ENCODE results near the gene NAXD.
"Not testable (repeated sequence)": the region's sequence is repeated elsewhere in the genome, so short reads cannot be mapped to it uniquely, and the experiment has no call there.

NAXD gene

GRCh38 chr13:110663491-110663890 is 48.1 kb downstream of the NAXD start:
- DNase-seq (ENCODE audit: low read depth) = no peak
- H3K4me3 ChIP-seq (ENCODE audit: low read depth, low read length) = no peak overlapping the region
- TF ChIP-seq CTCF (conservative IDR thresholded peaks at IDR 0.05; ENCODE audit: low read depth, low read length) = no peak

- no peak for DNase-seq (ENCODE audit: low read depth)
- no peak for TF ChIP-seq CTCF (conservative IDR thresholded peaks at IDR 0.05; ENCODE audit: low read depth, low read length)
- no peak overlapping the region for H3K4me3 ChIP-seq (ENCODE audit: low read depth, low read length)
These were observed 48.7 kb downstream of the NAXD start for GRCh38 chr13:110664041-110664440.

- TF ChIP-seq CTCF (conservative IDR thresholded peaks at IDR 0.05; ENCODE audit: low read depth, low read length) = no peak
- no peak overlapping the region for H3K4me3 ChIP-seq (ENCODE audit: low read depth, low read length)
- no peak for DNase-seq (ENCODE audit: low read depth)
These were observed 49.3 kb downstream of the NAXD start for GRCh38 chr13:110664673-110665072.

GRCh38 chr13:110665491-110666254 is 50.3 kb downstream of the NAXD start:
- no peak overlapping the region for H3K4me3 ChIP-seq (ENCODE audit: low read depth, low read length)
- DNase-seq (ENCODE audit: low read depth) = no peak
- no peak for TF ChIP-seq CTCF (conservative IDR thresholded peaks at IDR 0.05; ENCODE audit: low read depth, low read length)

GRCh38 chr13:110666255-110666533 is 50.8 kb downstream of the NAXD start:
- H3K4me3 ChIP-seq (ENCODE audit: low read depth, low read length) = no peak overlapping the region
- DNase-seq (ENCODE audit: low read depth) = no peak
- TF ChIP-seq CTCF (conservative IDR thresholded peaks at IDR 0.05; ENCODE audit: low read depth, low read length) = no peak

GRCh38 chr13:110669036-110669435 is 53.7 kb downstream of the NAXD start:
- no peak for TF ChIP-seq CTCF (conservative IDR thresholded peaks at IDR 0.05; ENCODE audit: low read depth, low read length)
- no peak overlapping the region for H3K4me3 ChIP-seq (ENCODE audit: low read depth, low read length)
- DNase-seq (ENCODE audit: low read depth) = no peak

GRCh38 chr13:110669814-110670213 is 54.5 kb downstream of the NAXD start:
- not testable (repeated sequence) for DNase-seq (ENCODE audit: low read depth); H3K4me3 ChIP-seq (ENCODE audit: low read depth, low read length)

Measured in choroid plexus epithelial cell (primary cell).